CD4-positive, alpha-beta T cell treated with Interleukin-21 for 1 hour (primary cell): ENCODE measurements around the gene ZNF512.
"Not testable (repeated sequence)": the region's sequence is repeated elsewhere in the genome, so short reads cannot be mapped to it uniquely, and the experiment has no call there.

Source experiments
- DNase-seq: peaks from one replicate; pipeline ENCODE4 v3.0.0-alpha.2; 2020

The ZNF512 gene

GRCh38 chr2:27583390-27583915, 611 bp downstream of the ZNF512 start:
- no peak for DNase-seq

- DNase-seq = no peak
Measured at GRCh38 chr2:27584597-27584996, 1.8 kb downstream of the ZNF512 start.

GRCh38 chr2:27587025-27587424, 4.2 kb downstream of the ZNF512 start:
- DNase-seq = no peak

- DNase-seq = no peak
Measured at GRCh38 chr2:27588308-27588707, 5.5 kb downstream of the ZNF512 start.

DNA sequence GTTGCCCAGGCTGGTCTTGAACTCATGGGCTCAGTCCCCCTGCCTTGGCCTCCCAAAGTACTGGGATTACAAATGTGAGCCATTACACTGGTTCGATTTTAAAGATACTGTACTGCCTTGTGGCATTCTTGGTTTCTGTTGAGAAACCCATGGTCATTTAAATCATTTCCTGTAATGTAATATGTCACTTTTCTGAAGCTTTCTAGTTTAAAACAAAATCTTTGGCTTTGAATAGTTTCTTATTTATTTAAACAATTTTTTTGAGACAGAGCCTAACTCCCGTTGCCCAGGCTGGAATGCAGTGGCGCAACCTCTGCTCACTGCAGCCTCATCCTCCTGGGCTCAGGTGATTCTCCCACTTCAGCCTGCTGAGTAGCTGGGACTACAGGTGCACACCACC, 8.9 kb downstream of the ZNF512 start:
- no peak for DNase-seq

DNA sequence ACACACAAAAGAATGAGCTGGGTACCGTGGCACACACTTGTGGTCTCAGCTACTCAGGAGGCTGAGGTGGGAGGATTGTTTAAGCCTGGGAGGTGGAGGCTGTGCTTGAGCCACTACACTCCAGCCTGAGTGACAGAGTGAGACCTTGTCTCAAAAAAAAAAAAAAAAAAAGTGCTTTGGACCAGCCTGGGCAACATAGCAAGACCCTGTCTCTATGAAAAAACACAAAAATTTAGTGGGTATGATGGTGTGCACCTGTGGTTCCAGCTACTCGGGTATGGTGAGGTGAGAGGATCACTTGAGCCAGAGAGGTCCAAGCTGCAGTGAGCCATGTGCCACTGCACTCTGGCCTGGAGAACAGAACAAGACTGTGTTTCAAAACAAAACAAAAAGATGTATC, 10.4 kb downstream of the ZNF512 start:
- no peak for DNase-seq

DNA sequence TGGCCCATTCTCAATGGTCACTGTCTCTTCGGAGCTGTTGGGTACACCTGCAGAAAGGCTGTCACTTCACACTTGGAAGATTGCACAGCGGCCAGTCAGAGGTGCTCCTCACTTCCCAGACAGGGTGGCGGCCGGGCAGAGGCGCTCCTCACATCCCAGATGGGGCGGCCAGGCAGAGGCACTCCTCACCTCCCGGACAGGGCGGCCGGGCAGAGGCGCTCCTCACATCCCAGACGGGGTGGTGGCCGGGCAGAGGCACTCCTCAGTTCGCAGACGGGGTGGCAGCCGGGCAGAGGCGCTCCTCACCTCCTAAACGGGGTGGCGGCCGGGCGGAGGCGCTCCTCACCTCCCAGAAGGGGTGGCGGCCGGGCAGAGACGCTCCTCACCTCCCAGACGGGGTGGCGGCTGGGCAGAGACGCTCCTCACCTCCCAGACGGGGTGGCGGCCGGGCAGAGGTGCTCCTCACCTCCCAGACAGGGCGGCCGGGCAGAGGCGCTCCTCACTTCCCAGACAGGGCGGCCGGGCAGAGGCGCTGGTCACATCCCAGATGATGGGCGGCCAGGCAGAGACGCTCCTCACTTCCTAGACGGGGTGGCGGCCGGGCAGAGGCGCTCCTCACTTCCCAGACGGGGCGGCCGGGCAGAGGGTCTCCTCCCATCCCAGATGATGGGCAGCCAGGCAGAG, 11.3 kb downstream of the ZNF512 start:
- DNase-seq = not testable (repeated sequence)

GRCh38 chr2:27595412-27595811, 12.6 kb downstream of the ZNF512 start:
- DNase-seq = not testable (repeated sequence)

GRCh38 chr2:27596627-27597026, 13.8 kb downstream of the ZNF512 start:
- no peak for DNase-seq

GRCh38 chr2:27606611-27607010, 23.8 kb downstream of the ZNF512 start:
- no peak for DNase-seq

- no peak for DNase-seq
Measured at GRCh38 chr2:27613985-27614384, 31.1 kb downstream of the ZNF512 start.

DNA sequence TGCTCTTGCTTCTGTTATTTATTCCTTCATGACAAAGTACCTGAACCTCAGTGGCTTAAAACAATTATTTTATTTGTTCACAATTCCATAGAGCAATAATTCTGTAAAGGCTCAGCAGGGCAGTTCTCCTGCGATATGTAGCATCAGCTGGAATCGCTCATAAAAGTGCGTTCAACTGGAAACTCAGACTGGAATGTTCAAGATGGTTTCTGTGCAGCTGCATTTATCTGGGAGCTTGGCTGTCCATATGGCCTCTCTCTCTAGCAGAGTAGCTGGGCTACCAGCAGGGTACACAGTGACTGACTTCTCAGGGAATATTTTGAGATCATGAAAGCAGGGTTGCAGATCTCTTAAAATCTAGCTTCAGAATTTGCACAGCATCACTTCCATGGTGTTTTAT, 32.5 kb downstream of the ZNF512 start:
- no peak for DNase-seq

DNA sequence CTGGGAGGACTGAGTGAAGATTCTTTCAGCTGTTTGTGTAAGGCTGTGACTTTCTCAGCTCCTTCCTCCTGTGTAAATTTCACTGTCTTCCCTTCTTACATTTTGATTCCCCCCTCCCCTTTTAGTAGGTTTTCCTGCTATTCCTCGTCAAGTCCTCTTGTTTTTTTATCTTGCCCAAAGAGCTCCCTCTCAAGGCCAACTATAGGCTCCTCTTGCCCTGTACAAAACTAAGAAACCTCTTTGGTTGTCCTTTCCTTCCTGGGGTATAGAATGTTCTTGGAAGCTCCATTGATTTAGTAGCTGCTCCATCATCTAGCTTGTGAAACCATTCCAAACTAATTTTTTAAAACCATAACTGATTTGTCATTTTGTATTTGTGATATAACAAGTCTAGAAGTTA, 38.7 kb downstream of the ZNF512 start:
- no peak for DNase-seq

DNA sequence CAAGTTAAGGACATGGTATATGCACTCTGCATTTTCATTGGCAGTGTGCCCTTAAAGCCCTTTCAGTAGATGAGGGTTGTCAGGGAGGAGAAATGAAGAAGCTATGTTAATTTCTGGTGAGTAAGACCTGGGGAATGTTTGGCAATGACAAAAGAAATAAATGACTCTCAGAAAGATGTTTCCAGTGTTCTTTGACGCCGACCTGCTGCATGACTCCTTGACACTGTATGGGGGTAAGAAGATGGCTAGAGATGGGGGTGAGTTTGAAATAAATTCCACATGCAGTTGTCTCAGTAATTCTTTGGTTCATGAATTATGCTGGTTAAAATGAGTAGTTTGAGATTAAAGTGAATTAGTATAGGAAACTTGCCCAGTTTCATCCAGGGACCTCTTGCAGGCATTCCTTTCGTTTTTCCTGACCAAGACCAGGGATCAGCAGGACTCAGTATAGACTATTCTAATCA, 40.1 kb downstream of the ZNF512 start:
- DNase-seq = no peak

- no peak for DNase-seq
Measured at GRCh38 chr2:27624943-27625342, 42.1 kb downstream of the ZNF512 start.

GRCh38 chr2:27626323-27626722, 43.5 kb downstream of the ZNF512 start:
- not testable (repeated sequence) for DNase-seq

GRCh38 chr2:27626921-27627320, 44.1 kb downstream of the ZNF512 start:
- not testable (repeated sequence) for DNase-seq

- no peak for DNase-seq
Measured at GRCh38 chr2:27627963-27628766, 45.3 kb downstream of the ZNF512 start.

DNA sequence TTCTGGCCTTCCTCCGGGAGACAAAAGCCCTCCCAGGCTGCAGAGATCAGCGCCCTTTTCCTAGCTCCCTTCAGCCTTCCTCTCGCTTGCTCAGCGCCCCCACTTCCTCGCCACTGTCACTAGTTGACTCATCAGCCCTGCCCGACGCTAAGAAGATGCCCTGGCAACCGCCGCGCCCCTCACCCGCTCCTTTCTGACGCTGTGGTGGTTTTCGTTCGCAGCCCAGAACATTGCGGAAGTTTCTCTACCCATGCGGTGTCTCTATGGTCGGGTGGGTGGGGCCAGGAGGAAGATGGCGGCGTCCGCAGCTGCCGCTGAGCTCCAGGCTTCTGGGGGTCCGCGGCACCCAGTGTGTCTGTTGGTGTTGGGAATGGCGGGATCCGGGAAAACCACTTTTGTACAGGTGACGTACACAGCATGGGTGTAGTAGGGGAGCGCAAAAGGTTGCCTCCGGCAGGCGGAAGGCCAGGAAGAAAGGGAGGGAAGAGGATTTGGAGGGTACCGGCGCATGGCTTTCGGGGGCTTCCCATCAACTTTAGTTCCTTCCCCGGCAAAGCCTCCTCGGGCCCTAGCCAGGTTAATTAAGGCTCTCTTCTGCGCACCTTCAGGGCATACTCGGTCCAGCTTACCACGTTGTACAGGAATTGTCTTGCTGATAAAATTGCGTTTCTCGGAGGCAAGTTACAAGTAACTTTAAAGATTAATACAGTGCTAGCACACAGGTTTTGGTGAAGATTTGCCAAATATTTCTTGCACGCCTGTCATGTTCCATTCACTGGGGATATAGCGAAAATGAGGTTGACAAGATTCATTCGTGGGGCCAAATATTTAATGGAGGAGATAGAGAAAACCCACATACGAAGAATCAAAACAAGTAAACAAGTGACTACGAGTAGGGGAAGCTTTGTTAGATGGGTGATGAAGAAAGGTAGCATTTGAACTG, 46.2 kb downstream of the ZNF512 start, which contains the start of the genes CCDC121 and GPN1:
Gene CCDC121 (minus strand): TSS at position 246 of the 943 bp plus-strand sequence. CDS start 1,213 bp downstream, outside the sequence.
Gene GPN1 (plus strand): TSS at position 284 of the 943 bp plus-strand sequence. CDS start 9 bp downstream, at position 293.
- DNase-seq = peak; percentile 93

- DNase-seq = not testable (repeated sequence)
Measured at GRCh38 chr2:27630257-27630656, 47.4 kb downstream of the ZNF512 start.

GRCh38 chr2:27634291-27634690, 51.4 kb downstream of the ZNF512 start:
- DNase-seq = no peak

DNA sequence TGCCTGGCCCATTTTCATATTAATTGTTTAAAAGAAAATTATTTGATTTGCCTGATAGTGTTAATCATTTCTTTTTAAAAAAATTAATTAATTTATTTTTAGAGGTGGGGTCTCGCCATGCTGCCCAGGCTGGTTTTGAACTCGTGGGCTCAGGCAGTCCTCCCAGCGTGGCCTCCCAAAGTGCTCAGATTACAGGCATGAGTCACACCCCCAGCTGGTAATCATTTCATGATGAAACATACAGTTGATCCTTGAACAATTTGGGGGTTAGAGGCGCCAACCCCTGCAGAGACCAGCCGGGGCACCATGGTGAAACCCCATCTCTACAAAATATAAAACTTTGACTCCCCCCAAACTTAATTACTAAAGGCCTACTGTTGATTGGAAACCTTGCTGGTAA, 53.9 kb downstream of the ZNF512 start:
- DNase-seq = no peak
